ENCODE data around the gene MXRA7.
"Not testable (repeated sequence)": the region's sequence is repeated elsewhere in the genome, so short reads cannot be mapped to it uniquely, and the experiment has no call there.

Gene MXRA7

GRCh38 chr17:76745785-76746184 is 35.0 kb upstream of the MXRA7 start:
- H3K36me3 ChIP-seq (ENCODE audit: control insufficient read depth in 2 of 2, insufficient read depth in 2 of 2, low read length in 2 of 2): peaks cover 22 to 33% of the 10 kb centered on the region in 2 donors
- H3K27me3 ChIP-seq (ENCODE audit: control insufficient read depth in 2 of 2, insufficient read depth in 2 of 2, low read length in 2 of 2); H3K4me3 ChIP-seq (ENCODE audit: low read length in 2 of 2); H3K9me3 ChIP-seq (ENCODE audit: control insufficient read depth in 2 of 2, low read length in 2 of 2); H3K27ac ChIP-seq (ENCODE audit: low read depth in 2 of 2, low read length in 2 of 2); H3K4me1 ChIP-seq (ENCODE audit: control insufficient read depth in 2 of 2, insufficient read depth in 2 of 2, low read length in 2 of 2); H3K9ac ChIP-seq (ENCODE audit: low read depth in 1 of 2, low read length in 2 of 2): not testable (repeated sequence)

- H3K27ac ChIP-seq (ENCODE audit: low read depth in 2 of 2, low read length in 2 of 2): no peak overlapping the region
- H3K4me1 ChIP-seq (ENCODE audit: control insufficient read depth in 2 of 2, insufficient read depth in 2 of 2, low read length in 2 of 2): no peaks in the 10 kb centered on the region
- H3K9ac ChIP-seq (ENCODE audit: low read depth in 1 of 2, low read length in 2 of 2): no peak overlapping the region
- H3K9me3 ChIP-seq (ENCODE audit: control insufficient read depth in 2 of 2, low read length in 2 of 2): no peaks in the 10 kb centered on the region
- no peak overlapping the region for H3K4me3 ChIP-seq (ENCODE audit: low read length in 2 of 2)
- no peaks in the 10 kb centered on the region for H3K27me3 ChIP-seq (ENCODE audit: control insufficient read depth in 2 of 2, insufficient read depth in 2 of 2, low read length in 2 of 2)
- H3K36me3 ChIP-seq (ENCODE audit: control insufficient read depth in 2 of 2, insufficient read depth in 2 of 2, low read length in 2 of 2): peaks cover 22 to 33% of the 10 kb centered on the region in 2 donors
Observed at GRCh38 chr17:76744747-76745146, 34.0 kb upstream of the MXRA7 start.

- H3K27ac ChIP-seq (ENCODE audit: low read depth in 2 of 2, low read length in 2 of 2): no peak overlapping the region
- no peaks in the 10 kb centered on the region for H3K27me3 ChIP-seq (ENCODE audit: control insufficient read depth in 2 of 2, insufficient read depth in 2 of 2, low read length in 2 of 2)
- peaks cover 22 to 33% of the 10 kb centered on the region in 2 donors for H3K36me3 ChIP-seq (ENCODE audit: control insufficient read depth in 2 of 2, insufficient read depth in 2 of 2, low read length in 2 of 2)
- H3K9ac ChIP-seq (ENCODE audit: low read depth in 1 of 2, low read length in 2 of 2): no peak overlapping the region
- H3K4me1 ChIP-seq (ENCODE audit: control insufficient read depth in 2 of 2, insufficient read depth in 2 of 2, low read length in 2 of 2): peaks cover 7 to 11% of the 10 kb centered on the region in 2 donors
- no peaks in the 10 kb centered on the region for H3K9me3 ChIP-seq (ENCODE audit: control insufficient read depth in 2 of 2, low read length in 2 of 2)
- H3K4me3 ChIP-seq (ENCODE audit: low read length in 2 of 2): no peak overlapping the region
Observed at GRCh38 chr17:76742958-76743357, 32.2 kb upstream of the MXRA7 start.

- no peak overlapping the region for H3K9ac ChIP-seq (ENCODE audit: low read depth in 1 of 2, low read length in 2 of 2)
- no peak overlapping the region for H3K4me3 ChIP-seq (ENCODE audit: low read length in 2 of 2)
- H3K9me3 ChIP-seq (ENCODE audit: control insufficient read depth in 2 of 2, low read length in 2 of 2): no peaks in the 10 kb centered on the region
- H3K4me1 ChIP-seq (ENCODE audit: control insufficient read depth in 2 of 2, insufficient read depth in 2 of 2, low read length in 2 of 2): peaks cover 9 to 16% of the 10 kb centered on the region in 2 donors
- no peaks in the 10 kb centered on the region for H3K27me3 ChIP-seq (ENCODE audit: control insufficient read depth in 2 of 2, insufficient read depth in 2 of 2, low read length in 2 of 2)
- peaks cover 24 to 35% of the 10 kb centered on the region in 2 donors for H3K36me3 ChIP-seq (ENCODE audit: control insufficient read depth in 2 of 2, insufficient read depth in 2 of 2, low read length in 2 of 2)
- no peak overlapping the region for H3K27ac ChIP-seq (ENCODE audit: low read depth in 2 of 2, low read length in 2 of 2)
Observed at GRCh38 chr17:76740329-76741118, 29.8 kb upstream of the MXRA7 start.

GRCh38 chr17:76739568-76740115 is 28.9 kb upstream of the MXRA7 start:
- Histone ChIP-seq H3K36me3 (ENCODE audit: control insufficient read depth in 2 of 2, insufficient read depth in 2 of 2, low read length in 2 of 2) (peaks cover 22 to 33% of the 10 kb centered on the region in 2 donors), H3K4me1 (ENCODE audit: control insufficient read depth in 2 of 2, insufficient read depth in 2 of 2, low read length in 2 of 2) (peaks cover 17 to 25% of the 10 kb centered on the region in 2 donors)
- not testable (repeated sequence) for H3K27ac ChIP-seq (ENCODE audit: low read depth in 2 of 2, low read length in 2 of 2); H3K9me3 ChIP-seq (ENCODE audit: control insufficient read depth in 2 of 2, low read length in 2 of 2); H3K4me3 ChIP-seq (ENCODE audit: low read length in 2 of 2); H3K27me3 ChIP-seq (ENCODE audit: control insufficient read depth in 2 of 2, insufficient read depth in 2 of 2, low read length in 2 of 2); H3K9ac ChIP-seq (ENCODE audit: low read depth in 1 of 2, low read length in 2 of 2)

- H3K27ac ChIP-seq (ENCODE audit: low read depth in 2 of 2, low read length in 2 of 2): peak overlapping the region; percentile 100
- H3K27me3 ChIP-seq (ENCODE audit: control insufficient read depth in 2 of 2, insufficient read depth in 2 of 2, low read length in 2 of 2): no peaks in the 10 kb centered on the region
- H3K4me1 ChIP-seq (ENCODE audit: control insufficient read depth in 2 of 2, insufficient read depth in 2 of 2, low read length in 2 of 2): peaks cover 26 to 33% of the 10 kb centered on the region in 2 donors
- peaks cover 30 to 31% of the 10 kb centered on the region in 2 donors for H3K36me3 ChIP-seq (ENCODE audit: control insufficient read depth in 2 of 2, insufficient read depth in 2 of 2, low read length in 2 of 2)
- no peaks in the 10 kb centered on the region for H3K9me3 ChIP-seq (ENCODE audit: control insufficient read depth in 2 of 2, low read length in 2 of 2)
- peak overlapping the region; percentile 81 to 88 for H3K4me3 ChIP-seq (ENCODE audit: low read length in 2 of 2)
- H3K9ac ChIP-seq (ENCODE audit: low read depth in 1 of 2, low read length in 2 of 2): peak overlapping the region; percentile 77 to 90
Observed at GRCh38 chr17:76738468-76738850, 27.7 kb upstream of the MXRA7 start.

- H3K27me3 ChIP-seq (ENCODE audit: control insufficient read depth in 2 of 2, insufficient read depth in 2 of 2, low read length in 2 of 2): no peaks in the 10 kb centered on the region
- peak within 1 kb of the TSS; percentile 89 to 97 for H3K4me3 ChIP-seq (ENCODE audit: low read length in 2 of 2)
- no peaks in the 10 kb centered on the region for H3K9me3 ChIP-seq (ENCODE audit: control insufficient read depth in 2 of 2, low read length in 2 of 2)
- peaks cover 35 to 37% of the 10 kb centered on the region in 2 donors for H3K36me3 ChIP-seq (ENCODE audit: control insufficient read depth in 2 of 2, insufficient read depth in 2 of 2, low read length in 2 of 2)
- peak within 1 kb of the TSS; percentile 100 for H3K27ac ChIP-seq (ENCODE audit: low read depth in 2 of 2, low read length in 2 of 2)
- peaks cover 28 to 35% of the 10 kb centered on the region in 2 donors for H3K4me1 ChIP-seq (ENCODE audit: control insufficient read depth in 2 of 2, insufficient read depth in 2 of 2, low read length in 2 of 2)
- peak within 1 kb of the TSS; percentile 98 to 100 for H3K9ac ChIP-seq (ENCODE audit: low read depth in 1 of 2, low read length in 2 of 2)
Observed at GRCh38 chr17:76737676-76738467, 27.1 kb upstream of the MXRA7 start, which contains the start of gene MFSD11. TSS of gene MFSD11 (plus strand) at chr17:76738119. CDS start at chr17:76738353, 234 bp downstream.

GRCh38 chr17:76737082-76737675 is 26.4 kb upstream of the MXRA7 start, which contains the start of gene SRSF2:
TSS of gene SRSF2 (minus strand) at chr17:76737331. CDS start at chr17:76737160, 171 bp downstream.
- Histone ChIP-seq H3K9me3 (ENCODE audit: control insufficient read depth in 2 of 2, low read length in 2 of 2) (no peaks in the 10 kb centered on the region), H3K9ac (ENCODE audit: low read depth in 1 of 2, low read length in 2 of 2) (peak within 1 kb of the TSS; percentile 98 to 100), H3K4me1 (ENCODE audit: control insufficient read depth in 2 of 2, insufficient read depth in 2 of 2, low read length in 2 of 2) (peaks cover 28 to 35% of the 10 kb centered on the region in 2 donors), H3K4me3 (ENCODE audit: low read length in 2 of 2) (peak within 1 kb of the TSS; percentile 89 to 97), H3K27me3 (ENCODE audit: control insufficient read depth in 2 of 2, insufficient read depth in 2 of 2, low read length in 2 of 2) (no peaks in the 10 kb centered on the region), H3K27ac (ENCODE audit: low read depth in 2 of 2, low read length in 2 of 2) (peak within 1 kb of the TSS; percentile 100), H3K36me3 (ENCODE audit: control insufficient read depth in 2 of 2, insufficient read depth in 2 of 2, low read length in 2 of 2) (peaks cover 37 to 39% of the 10 kb centered on the region in 2 donors)

GRCh38 chr17:76736349-76737081 is 25.8 kb upstream of the MXRA7 start:
- H3K4me3 ChIP-seq (ENCODE audit: low read length in 2 of 2): peak overlapping the region; percentile 89 to 97
- H3K9ac ChIP-seq (ENCODE audit: low read depth in 1 of 2, low read length in 2 of 2): peak overlapping the region; percentile 98 to 100
- H3K36me3 ChIP-seq (ENCODE audit: control insufficient read depth in 2 of 2, insufficient read depth in 2 of 2, low read length in 2 of 2): peaks cover 36 to 37% of the 10 kb centered on the region in 2 donors
- H3K9me3 ChIP-seq (ENCODE audit: control insufficient read depth in 2 of 2, low read length in 2 of 2): no peaks in the 10 kb centered on the region
- peak overlapping the region; percentile 98 to 100 for H3K27ac ChIP-seq (ENCODE audit: low read depth in 2 of 2, low read length in 2 of 2)
- no peaks in the 10 kb centered on the region for H3K27me3 ChIP-seq (ENCODE audit: control insufficient read depth in 2 of 2, insufficient read depth in 2 of 2, low read length in 2 of 2)
- peaks cover 28 to 35% of the 10 kb centered on the region in 2 donors for H3K4me1 ChIP-seq (ENCODE audit: control insufficient read depth in 2 of 2, insufficient read depth in 2 of 2, low read length in 2 of 2)

All from mucosa of rectum (tissue), 2 donors.